HEK293 (cell line): ENCODE results near the gene PDK2.

Experiments
- CTCF ChIA-PET: fragments of 350-600 bp; formaldehyde crosslinking; extraction: SDS; loops from one replicate; lab custom pipeline; 2021; ENCODE audit warnings: antibody characterized with exemption; lab: Yijun Ruan, JAX
- POLR2A ChIA-PET: fragments of 300-600 bp; formaldehyde crosslinking; extraction: SDS; loops from one replicate; lab custom pipeline; 2020; ENCODE audit warnings: antibody characterized with exemption, inconsistent platforms; lab: Yijun Ruan, JAX
- H3K27ac ChIP-seq: fragments of 200-500 bp; sonication (Bioruptor generic); 2 replicates; pipeline ENCODE4 v1.5.1; 2014; ENCODE audit warnings: low read depth, low read length, control low read depth, inconsistent platforms; ENCODE audit errors: extremely low read depth
- H3K36me3 ChIP-seq, 2 experiments: fragments of 200-500 bp in 1 of 2; sonication (Bioruptor generic) in 1 of 2; 1 replicate in 1 of 2; 2 replicates in 1 of 2; pipeline ENCODE4 v1.5.1; 2014 to 2017; ENCODE audit warnings: inconsistent platforms in 2 of 2, low read length in 2 of 2; ENCODE audit not compliant: control insufficient read depth in 2 of 2, insufficient read depth in 1 of 2
- H3K4me1 ChIP-seq: fragments of 200-500 bp; sonication (Bioruptor generic); 2 replicates; pipeline ENCODE4 v1.5.1; 2014; ENCODE audit warnings: mild to moderate bottlenecking, low read length, inconsistent platforms; ENCODE audit not compliant: control insufficient read depth, insufficient read depth
- H3K4me3 ChIP-seq: 2 replicates; pipeline ENCODE4 v1.5.1; 2011; ENCODE audit warnings: low read depth, mild to moderate bottlenecking, control low read depth, low read length, moderate library complexity
- H3K9me3 ChIP-seq: fragments of 200-500 bp; sonication (Bioruptor generic); 2 replicates; pipeline ENCODE4 v1.5.1; 2014; ENCODE audit warnings: low read depth, low read length, inconsistent platforms; ENCODE audit not compliant: control insufficient read depth, insufficient read depth
- BCL11A ChIP-seq: fragments of 450-650 bp; formaldehyde crosslinking; IDR thresholded peaks from 2 replicates; pipeline ENCODE4 v1.5.1; 2016; ENCODE audit warnings: low read depth, missing biosample characterization, missing genetic modification characterization
- GLI2 ChIP-seq: fragments of 450-650 bp; formaldehyde crosslinking; IDR thresholded peaks from 2 replicates; pipeline ENCODE4; 2017; ENCODE audit warnings: missing biosample characterization, missing genetic modification characterization, low read depth, borderline replicate concordance
- KLF16 ChIP-seq: fragments of 450-650 bp; formaldehyde crosslinking; IDR thresholded peaks from 2 replicates; pipeline ENCODE4 v1.5.1; 2017; ENCODE audit warnings: missing biosample characterization, missing genetic modification characterization
- REPIN1 ChIP-seq: fragments of 450-650 bp; formaldehyde crosslinking; IDR thresholded peaks from 2 replicates; pipeline ENCODE4 v1.5.1; 2017; ENCODE audit warnings: missing biosample characterization, missing genetic modification characterization, low read depth
- SP7 ChIP-seq: fragments of 450-650 bp; formaldehyde crosslinking; IDR thresholded peaks from 2 replicates; pipeline ENCODE4 v1.5.1; 2016; ENCODE audit warnings: missing biosample characterization, missing genetic modification characterization
- ZBTB20 ChIP-seq: fragments of 450-650 bp; formaldehyde crosslinking; IDR thresholded peaks from 2 replicates; pipeline ENCODE4 v1.5.1; 2016; ENCODE audit warnings: missing biosample characterization, missing genetic modification characterization
- ZBTB7A ChIP-seq: fragments of 450-650 bp; formaldehyde crosslinking; IDR thresholded peaks from 2 replicates; pipeline ENCODE4 v1.5.1; 2016; ENCODE audit warnings: low read depth, missing biosample characterization, missing genetic modification characterization
- ZFHX2 ChIP-seq: fragments of 450-650 bp; formaldehyde crosslinking; conservative IDR thresholded peaks from 2 replicates; pipeline ENCODE4 v1.5.1; 2016; ENCODE audit warnings: missing biosample characterization, missing genetic modification characterization
- ZNF23 ChIP-seq: fragments of 450-650 bp; formaldehyde crosslinking; IDR thresholded peaks from 2 replicates; pipeline ENCODE4 v1.5.1; 2016; ENCODE audit warnings: missing biosample characterization, missing genetic modification characterization, borderline replicate concordance
- ZNF239 ChIP-seq: fragments of 450-650 bp; formaldehyde crosslinking; IDR thresholded peaks from 2 replicates; pipeline ENCODE4 v1.5.1; 2016; ENCODE audit warnings: missing biosample characterization, missing genetic modification characterization
- ZNF335 ChIP-seq: fragments of 450-650 bp; formaldehyde crosslinking; conservative IDR thresholded peaks from 2 replicates; pipeline ENCODE4 v1.5.1; 2016; ENCODE audit warnings: missing biosample characterization, missing genetic modification characterization
- ZNF366 ChIP-seq: fragments of 450-650 bp; formaldehyde crosslinking; conservative IDR thresholded peaks from 2 replicates; pipeline ENCODE4 v1.5.1; 2016; ENCODE audit warnings: missing biosample characterization, missing genetic modification characterization
- ZNF391 ChIP-seq: fragments of 450-650 bp; formaldehyde crosslinking; IDR thresholded peaks from 2 replicates; pipeline ENCODE4 v1.5.1; 2016; ENCODE audit warnings: low read depth, missing biosample characterization, missing genetic modification characterization, borderline replicate concordance
- ZNF521 ChIP-seq: fragments of 450-650 bp; formaldehyde crosslinking; IDR thresholded peaks from 2 replicates; pipeline ENCODE4 v1.5.1; 2017; ENCODE audit warnings: missing biosample characterization, mild to moderate bottlenecking, missing genetic modification characterization
- ZNF529 ChIP-seq: fragments of 450-650 bp; formaldehyde crosslinking; IDR thresholded peaks from 2 replicates; pipeline ENCODE4 v1.5.1; 2017; ENCODE audit warnings: missing genetic modification characterization, missing biosample characterization; ENCODE audit not compliant: insufficient replicate concordance
- ZNF560 ChIP-seq: fragments of 450-650 bp; formaldehyde crosslinking; IDR thresholded peaks from 2 replicates; pipeline ENCODE4 v1.5.1; 2017; ENCODE audit warnings: missing biosample characterization, missing genetic modification characterization, borderline replicate concordance
- ZNF776 ChIP-seq: fragments of 450-650 bp; formaldehyde crosslinking; IDR thresholded peaks from 2 replicates; pipeline ENCODE4 v1.5.0; 2017; ENCODE audit warnings: missing biosample characterization, missing genetic modification characterization, borderline replicate concordance
- TF ChIP-seq, protein P1 (sequence below): fragments of 450-650 bp; formaldehyde crosslinking; conservative IDR thresholded peaks from 2 replicates; pipeline ENCODE4 v1.5.1; 2016; ENCODE audit warnings: low read depth, missing biosample characterization, missing genetic modification characterization
- TF ChIP-seq, protein P2 (sequence below): fragments of 450-650 bp; formaldehyde crosslinking; IDR thresholded peaks from 2 replicates; pipeline ENCODE4 v1.5.1; 2016; ENCODE audit warnings: missing biosample characterization, missing genetic modification characterization
- TF ChIP-seq, protein P3 (sequence below): fragments of 450-650 bp; formaldehyde crosslinking; IDR thresholded peaks from 2 replicates; pipeline ENCODE4 v1.5.1; 2016; ENCODE audit warnings: missing biosample characterization, missing genetic modification characterization
- TF ChIP-seq, protein P4 (sequence below): fragments of 450-650 bp; formaldehyde crosslinking; IDR thresholded peaks from 2 replicates; pipeline ENCODE4 v1.5.1; 2016; ENCODE audit warnings: missing biosample characterization, missing genetic modification characterization
- TF ChIP-seq, protein P5 (sequence below): fragments of 450-650 bp; formaldehyde crosslinking; IDR thresholded peaks from 2 replicates; pipeline ENCODE4 v1.5.1; 2016; ENCODE audit warnings: missing biosample characterization, missing genetic modification characterization
- TF ChIP-seq, protein P6 (sequence below): fragments of 450-650 bp; IDR thresholded peaks from 2 replicates; pipeline ENCODE4 v1.5.1; 2018; ENCODE audit warnings: missing biosample characterization, missing genetic modification characterization

Gene PDK2

DNA sequence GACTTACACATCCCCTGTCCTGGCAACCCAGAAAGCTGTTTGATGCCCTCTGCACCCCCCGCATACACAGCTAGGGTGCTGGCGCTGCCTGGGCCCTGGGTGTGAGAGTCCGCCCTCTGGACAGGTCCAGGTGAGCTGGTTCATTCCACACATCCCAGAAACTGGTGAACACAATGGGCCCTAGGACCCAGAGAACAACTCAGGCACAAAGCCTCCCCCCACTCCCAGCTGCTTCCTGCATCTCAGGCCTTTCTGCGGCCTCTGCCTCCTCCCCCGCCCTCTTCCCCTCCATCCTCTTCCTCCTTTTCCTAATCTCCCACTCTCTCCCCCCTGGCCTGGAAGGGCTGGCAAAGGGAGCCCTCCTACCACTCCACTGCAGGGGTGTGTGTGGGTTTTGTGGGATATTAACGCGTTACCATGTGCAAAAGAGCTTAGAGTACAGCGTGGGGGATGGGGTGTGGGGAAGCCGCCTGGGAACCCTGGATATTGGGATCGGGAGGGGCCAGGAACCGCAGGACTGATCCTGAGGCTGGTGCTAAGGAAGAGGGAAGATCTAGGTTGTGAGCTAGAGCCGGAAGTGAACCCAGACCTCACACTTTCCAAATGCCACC is 56.9 kb downstream of the PDK2 start:
- POLR2A ChIA-PET: interaction anchor here (0.5 to 3.0 kb wide), 19 partner anchors 9 to 586 kb away, joined by 3 to 30 read pairs (median 3); partner anchors contain the start of genes FAM117A, ITGA3, PDK2 and SAMD14
- CTCF ChIA-PET: interaction anchor here (0.6 to 7.4 kb wide), 27 partner anchors 9 to 579 kb away, joined by 3 to 105 read pairs (median 5); partner anchors contain the start of gene PDK2
- H3K4me3 ChIP-seq: peak overlapping the region; percentile 77
- peaks cover 0 to 7% of the 10 kb centered on the region in 2 experiments; a peak in 1 of 3 replicates for H3K36me3 ChIP-seq
- peak overlapping the region; percentile 51 for H3K27ac ChIP-seq
- peaks cover 15% of the 10 kb centered on the region for H3K4me1 ChIP-seq
- no peaks in the 10 kb centered on the region for H3K9me3 ChIP-seq
- TF ChIP-seq ZBTB7A (tag by site-specific recombination) (peak; percentile 75; the same call in 1 of the 2 replicates), ZNF560 (tag by site-specific recombination) (no peak), GLI2 (tag by site-specific recombination) (no peak), ZNF23 (no peak), ZNF776 (tag by site-specific recombination) (no peak), ZNF391 (tag by site-specific recombination) (peak; percentile 64; the same call in 1 of the 2 replicates), ZNF521 (no peak), BCL11A (tag by site-specific recombination) (peak; percentile 93), KLF16 (tag by site-specific recombination) (peak; percentile 92), ZBTB20 (tag by site-specific recombination) (peak; percentile 83), ZNF335 (tag by site-specific recombination) (no peak), ZNF529 (tag by site-specific recombination) (no peak), ZFHX2 (tag by site-specific recombination) (peak; percentile 99), REPIN1 (tag by site-specific recombination) (no peak), SP7 (peak; percentile 88), ZNF366 (peak; percentile 99), ZNF239 (tag by site-specific recombination) (no peak)
- TF ChIP-seq, protein P1, sequence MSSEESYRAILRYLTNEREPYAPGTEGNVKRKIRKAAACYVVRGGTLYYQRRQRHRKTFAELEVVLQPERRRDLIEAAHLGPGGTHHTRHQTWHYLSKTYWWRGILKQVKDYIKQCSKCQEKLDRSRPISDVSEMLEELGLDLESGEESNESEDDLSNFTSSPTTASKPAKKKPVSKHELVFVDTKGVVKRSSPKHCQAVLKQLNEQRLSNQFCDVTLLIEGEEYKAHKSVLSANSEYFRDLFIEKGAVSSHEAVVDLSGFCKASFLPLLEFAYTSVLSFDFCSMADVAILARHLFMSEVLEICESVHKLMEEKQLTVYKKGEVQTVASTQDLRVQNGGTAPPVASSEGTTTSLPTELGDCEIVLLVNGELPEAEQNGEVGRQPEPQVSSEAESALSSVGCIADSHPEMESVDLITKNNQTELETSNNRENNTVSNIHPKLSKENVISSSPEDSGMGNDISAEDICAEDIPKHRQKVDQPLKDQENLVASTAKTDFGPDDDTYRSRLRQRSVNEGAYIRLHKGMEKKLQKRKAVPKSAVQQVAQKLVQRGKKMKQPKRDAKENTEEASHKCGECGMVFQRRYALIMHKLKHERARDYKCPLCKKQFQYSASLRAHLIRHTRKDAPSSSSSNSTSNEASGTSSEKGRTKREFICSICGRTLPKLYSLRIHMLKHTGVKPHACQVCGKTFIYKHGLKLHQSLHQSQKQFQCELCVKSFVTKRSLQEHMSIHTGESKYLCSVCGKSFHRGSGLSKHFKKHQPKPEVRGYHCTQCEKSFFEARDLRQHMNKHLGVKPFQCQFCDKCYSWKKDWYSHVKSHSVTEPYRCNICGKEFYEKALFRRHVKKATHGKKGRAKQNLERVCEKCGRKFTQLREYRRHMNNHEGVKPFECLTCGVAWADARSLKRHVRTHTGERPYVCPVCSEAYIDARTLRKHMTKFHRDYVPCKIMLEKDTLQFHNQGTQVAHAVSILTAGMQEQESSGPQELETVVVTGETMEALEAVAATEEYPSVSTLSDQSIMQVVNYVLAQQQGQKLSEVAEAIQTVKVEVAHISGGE (tag by site-specific recombination): peak; percentile 70
- TF ChIP-seq, protein P2, sequence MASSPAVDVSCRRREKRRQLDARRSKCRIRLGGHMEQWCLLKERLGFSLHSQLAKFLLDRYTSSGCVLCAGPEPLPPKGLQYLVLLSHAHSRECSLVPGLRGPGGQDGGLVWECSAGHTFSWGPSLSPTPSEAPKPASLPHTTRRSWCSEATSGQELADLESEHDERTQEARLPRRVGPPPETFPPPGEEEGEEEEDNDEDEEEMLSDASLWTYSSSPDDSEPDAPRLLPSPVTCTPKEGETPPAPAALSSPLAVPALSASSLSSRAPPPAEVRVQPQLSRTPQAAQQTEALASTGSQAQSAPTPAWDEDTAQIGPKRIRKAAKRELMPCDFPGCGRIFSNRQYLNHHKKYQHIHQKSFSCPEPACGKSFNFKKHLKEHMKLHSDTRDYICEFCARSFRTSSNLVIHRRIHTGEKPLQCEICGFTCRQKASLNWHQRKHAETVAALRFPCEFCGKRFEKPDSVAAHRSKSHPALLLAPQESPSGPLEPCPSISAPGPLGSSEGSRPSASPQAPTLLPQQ: peak; percentile 76
- TF ChIP-seq, protein P3, sequence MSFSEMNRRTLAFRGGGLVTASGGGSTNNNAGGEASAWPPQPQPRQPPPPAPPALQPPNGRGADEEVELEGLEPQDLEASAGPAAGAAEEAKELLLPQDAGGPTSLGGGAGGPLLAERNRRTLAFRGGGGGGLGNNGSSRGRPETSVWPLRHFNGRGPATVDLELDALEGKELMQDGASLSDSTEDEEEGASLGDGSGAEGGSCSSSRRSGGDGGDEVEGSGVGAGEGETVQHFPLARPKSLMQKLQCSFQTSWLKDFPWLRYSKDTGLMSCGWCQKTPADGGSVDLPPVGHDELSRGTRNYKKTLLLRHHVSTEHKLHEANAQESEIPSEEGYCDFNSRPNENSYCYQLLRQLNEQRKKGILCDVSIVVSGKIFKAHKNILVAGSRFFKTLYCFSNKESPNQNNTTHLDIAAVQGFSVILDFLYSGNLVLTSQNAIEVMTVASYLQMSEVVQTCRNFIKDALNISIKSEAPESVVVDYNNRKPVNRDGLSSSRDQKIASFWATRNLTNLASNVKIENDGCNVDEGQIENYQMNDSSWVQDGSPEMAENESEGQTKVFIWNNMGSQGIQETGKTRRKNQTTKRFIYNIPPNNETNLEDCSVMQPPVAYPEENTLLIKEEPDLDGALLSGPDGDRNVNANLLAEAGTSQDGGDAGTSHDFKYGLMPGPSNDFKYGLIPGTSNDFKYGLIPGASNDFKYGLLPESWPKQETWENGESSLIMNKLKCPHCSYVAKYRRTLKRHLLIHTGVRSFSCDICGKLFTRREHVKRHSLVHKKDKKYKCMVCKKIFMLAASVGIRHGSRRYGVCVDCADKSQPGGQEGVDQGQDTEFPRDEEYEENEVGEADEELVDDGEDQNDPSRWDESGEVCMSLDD (tag by site-specific recombination): peak; percentile 69
- TF ChIP-seq, protein P4, sequence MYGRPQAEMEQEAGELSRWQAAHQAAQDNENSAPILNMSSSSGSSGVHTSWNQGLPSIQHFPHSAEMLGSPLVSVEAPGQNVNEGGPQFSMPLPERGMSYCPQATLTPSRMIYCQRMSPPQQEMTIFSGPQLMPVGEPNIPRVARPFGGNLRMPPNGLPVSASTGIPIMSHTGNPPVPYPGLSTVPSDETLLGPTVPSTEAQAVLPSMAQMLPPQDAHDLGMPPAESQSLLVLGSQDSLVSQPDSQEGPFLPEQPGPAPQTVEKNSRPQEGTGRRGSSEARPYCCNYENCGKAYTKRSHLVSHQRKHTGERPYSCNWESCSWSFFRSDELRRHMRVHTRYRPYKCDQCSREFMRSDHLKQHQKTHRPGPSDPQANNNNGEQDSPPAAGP (tag by site-specific recombination): peak; percentile 80
- TF ChIP-seq, protein P5, sequence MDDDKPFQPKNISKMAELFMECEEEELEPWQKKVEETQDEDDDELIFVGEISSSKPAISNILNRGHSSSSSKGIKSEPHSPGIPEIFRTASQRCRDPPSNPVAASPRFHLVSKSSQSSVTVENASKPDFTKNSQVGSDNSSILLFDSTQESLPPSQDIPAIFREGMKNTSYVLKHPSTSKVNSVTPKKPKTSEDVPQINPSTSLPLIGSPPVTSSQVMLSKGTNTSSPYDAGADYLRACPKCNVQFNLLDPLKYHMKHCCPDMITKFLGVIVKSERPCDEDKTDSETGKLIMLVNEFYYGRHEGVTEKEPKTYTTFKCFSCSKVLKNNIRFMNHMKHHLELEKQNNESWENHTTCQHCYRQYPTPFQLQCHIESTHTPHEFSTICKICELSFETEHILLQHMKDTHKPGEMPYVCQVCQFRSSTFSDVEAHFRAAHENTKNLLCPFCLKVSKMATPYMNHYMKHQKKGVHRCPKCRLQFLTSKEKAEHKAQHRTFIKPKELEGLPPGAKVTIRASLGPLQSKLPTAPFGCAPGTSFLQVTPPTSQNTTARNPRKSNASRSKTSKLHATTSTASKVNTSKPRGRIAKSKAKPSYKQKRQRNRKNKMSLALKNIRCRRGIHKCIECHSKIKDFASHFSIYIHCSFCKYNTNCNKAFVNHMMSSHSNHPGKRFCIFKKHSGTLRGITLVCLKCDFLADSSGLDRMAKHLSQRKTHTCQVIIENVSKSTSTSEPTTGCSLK (tag by site-specific recombination): no peak
- TF ChIP-seq, protein P6, sequence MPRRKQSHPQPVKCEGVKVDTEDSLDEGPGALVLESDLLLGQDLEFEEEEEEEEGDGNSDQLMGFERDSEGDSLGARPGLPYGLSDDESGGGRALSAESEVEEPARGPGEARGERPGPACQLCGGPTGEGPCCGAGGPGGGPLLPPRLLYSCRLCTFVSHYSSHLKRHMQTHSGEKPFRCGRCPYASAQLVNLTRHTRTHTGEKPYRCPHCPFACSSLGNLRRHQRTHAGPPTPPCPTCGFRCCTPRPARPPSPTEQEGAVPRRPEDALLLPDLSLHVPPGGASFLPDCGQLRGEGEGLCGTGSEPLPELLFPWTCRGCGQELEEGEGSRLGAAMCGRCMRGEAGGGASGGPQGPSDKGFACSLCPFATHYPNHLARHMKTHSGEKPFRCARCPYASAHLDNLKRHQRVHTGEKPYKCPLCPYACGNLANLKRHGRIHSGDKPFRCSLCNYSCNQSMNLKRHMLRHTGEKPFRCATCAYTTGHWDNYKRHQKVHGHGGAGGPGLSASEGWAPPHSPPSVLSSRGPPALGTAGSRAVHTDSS (tag by site-specific recombination): peak; percentile 99
